ENCODE measurements around the gene GSTM3. TPM values are rescaled to one million over a fixed set of nuclear protein-coding genes. Genes with fewer than 3 reads are reported as not detected.
"Not testable (repeated sequence)": the region's sequence is repeated elsewhere in the genome, so short reads cannot be mapped to it uniquely, and the experiment has no call there.

Gene GSTM3
- total RNA-seq, 1 experiment from 2014 or later, result 110 TPM

DNA sequence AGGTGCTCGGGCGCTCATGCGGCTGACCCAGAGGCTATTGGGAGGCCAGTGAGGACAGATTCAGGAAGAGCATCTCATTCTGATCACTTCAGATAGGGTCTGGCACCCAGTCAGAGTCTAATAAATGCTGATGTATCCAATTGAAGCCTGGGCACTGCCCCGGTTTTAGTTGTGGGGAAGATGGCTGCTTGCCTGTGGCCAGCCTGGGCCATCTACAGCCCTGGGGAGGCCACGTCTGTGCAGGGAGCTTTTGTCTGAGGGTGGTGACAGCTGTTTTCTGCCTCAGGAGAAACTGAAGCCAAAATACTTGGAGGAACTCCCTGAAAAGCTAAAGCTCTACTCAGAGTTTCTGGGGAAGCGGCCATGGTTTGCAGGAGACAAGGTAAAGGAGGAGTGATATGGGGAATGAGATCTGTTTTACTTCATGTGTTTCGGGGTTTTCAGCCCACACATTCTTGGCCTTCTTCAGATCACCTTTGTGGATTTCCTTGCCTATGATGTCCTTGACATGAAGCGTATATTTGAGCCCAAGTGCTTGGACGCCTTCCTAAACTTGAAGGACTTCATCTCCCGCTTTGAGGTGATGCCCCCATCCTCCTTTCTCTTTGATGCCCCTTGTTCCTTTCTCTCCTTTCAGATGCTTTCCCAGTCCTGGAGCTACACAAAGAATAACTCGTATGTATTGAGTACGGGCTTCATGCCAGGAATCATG lies 26.0 kb downstream of the GSTM3 start:
- no peak overlapping the region for H2AFZ ChIP-seq
- TF ChIP-seq EZH2 (IDR thresholded peaks at IDR 0.05; ENCODE audit: low read depth), result no peak
- TF ChIP-seq, protein P1, sequence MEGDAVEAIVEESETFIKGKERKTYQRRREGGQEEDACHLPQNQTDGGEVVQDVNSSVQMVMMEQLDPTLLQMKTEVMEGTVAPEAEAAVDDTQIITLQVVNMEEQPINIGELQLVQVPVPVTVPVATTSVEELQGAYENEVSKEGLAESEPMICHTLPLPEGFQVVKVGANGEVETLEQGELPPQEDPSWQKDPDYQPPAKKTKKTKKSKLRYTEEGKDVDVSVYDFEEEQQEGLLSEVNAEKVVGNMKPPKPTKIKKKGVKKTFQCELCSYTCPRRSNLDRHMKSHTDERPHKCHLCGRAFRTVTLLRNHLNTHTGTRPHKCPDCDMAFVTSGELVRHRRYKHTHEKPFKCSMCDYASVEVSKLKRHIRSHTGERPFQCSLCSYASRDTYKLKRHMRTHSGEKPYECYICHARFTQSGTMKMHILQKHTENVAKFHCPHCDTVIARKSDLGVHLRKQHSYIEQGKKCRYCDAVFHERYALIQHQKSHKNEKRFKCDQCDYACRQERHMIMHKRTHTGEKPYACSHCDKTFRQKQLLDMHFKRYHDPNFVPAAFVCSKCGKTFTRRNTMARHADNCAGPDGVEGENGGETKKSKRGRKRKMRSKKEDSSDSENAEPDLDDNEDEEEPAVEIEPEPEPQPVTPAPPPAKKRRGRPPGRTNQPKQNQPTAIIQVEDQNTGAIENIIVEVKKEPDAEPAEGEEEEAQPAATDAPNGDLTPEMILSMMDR (conservative IDR thresholded peaks at IDR 0.05), result no peak
- intact Hi-C loops (cut with micrococcal nuclease; ENCODE audit: unreplicated experiment), result loop anchor here (5.0 kb wide), 1 partner anchor 58 kb away; the partner anchor contains the start of gene GSTM4
- H4K20me1 ChIP-seq (ENCODE audit: insufficient read depth), result no peaks in the 10 kb centered on the region
- no peak overlapping the region for H3K4me3 ChIP-seq
- no peaks in the 10 kb centered on the region for H3K36me3 ChIP-seq (ENCODE audit: low read depth)
- H3F3A ChIP-seq (ENCODE audit: insufficient read depth, low read depth), result peaks cover 16% of the 10 kb centered on the region
- no peaks in the 10 kb centered on the region for H3K79me2 ChIP-seq (ENCODE audit: low read depth)
- no peaks in the 10 kb centered on the region for H3K9me3 ChIP-seq (ENCODE audit: insufficient read depth, low read depth)
- H3K4me2 ChIP-seq, result no peak overlapping the region
- DNase-seq, result no peak
- ChIA-PET CTCF (no interaction called here), POLR2A (ENCODE audit: unreplicated experiment) (no interaction called here)
- H3K27me3 ChIP-seq (ENCODE audit: insufficient read depth, low read depth), result no peaks in the 10 kb centered on the region
- H3K4me1 ChIP-seq (replicated peaks; ENCODE audit: insufficient read depth), result peaks cover 34% of the 10 kb centered on the region
- no peaks in the 10 kb centered on the region for H3K9me2 ChIP-seq (ENCODE audit: insufficient read depth)
- no TSS peak for BruUV-seq (replicated peaks)
- H3K27ac ChIP-seq, result no peak overlapping the region

GRCh38 chr1:109713636-109714035 lies 27.2 kb downstream of the GSTM3 start:
- no peak for DNase-seq
- H4K20me1 ChIP-seq (ENCODE audit: insufficient read depth), result no peaks in the 10 kb centered on the region
- no peak overlapping the region for H3K27ac ChIP-seq
- no peaks in the 10 kb centered on the region for H3K27me3 ChIP-seq (ENCODE audit: insufficient read depth, low read depth)
- no TSS peak for BruUV-seq (replicated peaks)
- no peaks in the 10 kb centered on the region for H3K9me2 ChIP-seq (ENCODE audit: insufficient read depth)
- H3K4me3 ChIP-seq, result no peak overlapping the region
- no peak overlapping the region for H3K4me2 ChIP-seq
- no peaks in the 10 kb centered on the region for H3K79me2 ChIP-seq (ENCODE audit: low read depth)
- H3K9me3 ChIP-seq (ENCODE audit: insufficient read depth, low read depth), result peaks cover 5% of the 10 kb centered on the region; the same call in 1 of the 2 replicates
- H3F3A ChIP-seq (ENCODE audit: insufficient read depth, low read depth), result peaks cover 4% of the 10 kb centered on the region; the same call in 1 of the 2 replicates
- no peak overlapping the region for H2AFZ ChIP-seq
- TF ChIP-seq EZH2 (IDR thresholded peaks at IDR 0.05; ENCODE audit: low read depth), result no peak
- TF ChIP-seq, protein P1 (conservative IDR thresholded peaks at IDR 0.05), result no peak
- no peaks in the 10 kb centered on the region for H3K36me3 ChIP-seq (ENCODE audit: low read depth)
- peaks cover 22% of the 10 kb centered on the region for H3K4me1 ChIP-seq (replicated peaks; ENCODE audit: insufficient read depth)
- ChIA-PET POLR2A (ENCODE audit: unreplicated experiment) (no interaction called here), CTCF (no interaction called here)
- intact Hi-C loops (cut with micrococcal nuclease; ENCODE audit: unreplicated experiment), result no loop called here

DNA sequence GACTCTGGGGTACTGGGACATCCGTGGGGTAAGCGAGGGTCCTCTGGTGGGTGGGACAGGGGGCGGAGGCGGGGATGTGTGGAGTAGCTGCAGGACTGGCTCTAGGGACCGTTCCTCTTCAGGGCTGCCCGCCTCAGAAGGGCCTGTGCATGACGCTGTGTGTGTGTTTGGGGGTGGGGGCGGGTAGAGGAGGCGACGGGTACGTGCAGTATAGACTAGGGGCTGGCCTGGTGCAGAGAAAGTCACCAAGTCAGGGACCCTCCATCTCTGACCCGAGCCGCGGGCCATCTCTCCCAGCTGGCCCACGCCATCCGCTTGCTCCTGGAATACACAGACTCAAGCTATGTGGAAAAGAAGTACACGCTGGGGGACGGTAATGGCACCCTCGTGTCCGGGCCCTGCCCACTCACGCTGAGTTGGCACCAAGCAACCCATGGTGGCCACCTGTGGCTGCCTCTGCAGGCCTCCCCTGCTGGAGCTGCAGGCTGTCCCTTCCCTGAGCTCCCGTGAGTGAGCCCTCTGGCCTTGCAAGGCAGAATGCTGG lies 28.4 kb downstream of the GSTM3 start:
- Histone ChIP-seq H3K27ac (no peak overlapping the region), H3K79me2 (ENCODE audit: low read depth) (no peaks in the 10 kb centered on the region), H3K36me3 (ENCODE audit: low read depth) (no peaks in the 10 kb centered on the region), H3K4me1 (replicated peaks; ENCODE audit: insufficient read depth) (peaks cover 16% of the 10 kb centered on the region), H3F3A (ENCODE audit: insufficient read depth, low read depth) (no peaks in the 10 kb centered on the region), H2AFZ (no peak overlapping the region), H3K4me3 (no peak overlapping the region), H4K20me1 (ENCODE audit: insufficient read depth) (no peaks in the 10 kb centered on the region), H3K4me2 (no peak overlapping the region), H3K9me3 (ENCODE audit: insufficient read depth, low read depth) (peaks cover 11% of the 10 kb centered on the region; the same call in 1 of the 2 replicates), H3K27me3 (ENCODE audit: insufficient read depth, low read depth) (no peaks in the 10 kb centered on the region), H3K9me2 (ENCODE audit: insufficient read depth) (no peaks in the 10 kb centered on the region)
- no peak for DNase-seq
- no peak for TF ChIP-seq EZH2 (IDR thresholded peaks at IDR 0.05; ENCODE audit: low read depth)
- BruUV-seq (replicated peaks), result no TSS peak
- ChIA-PET POLR2A (ENCODE audit: unreplicated experiment) (no interaction called here), CTCF (no interaction called here)
- intact Hi-C loops (cut with micrococcal nuclease; ENCODE audit: unreplicated experiment), result no loop called here

DNA sequence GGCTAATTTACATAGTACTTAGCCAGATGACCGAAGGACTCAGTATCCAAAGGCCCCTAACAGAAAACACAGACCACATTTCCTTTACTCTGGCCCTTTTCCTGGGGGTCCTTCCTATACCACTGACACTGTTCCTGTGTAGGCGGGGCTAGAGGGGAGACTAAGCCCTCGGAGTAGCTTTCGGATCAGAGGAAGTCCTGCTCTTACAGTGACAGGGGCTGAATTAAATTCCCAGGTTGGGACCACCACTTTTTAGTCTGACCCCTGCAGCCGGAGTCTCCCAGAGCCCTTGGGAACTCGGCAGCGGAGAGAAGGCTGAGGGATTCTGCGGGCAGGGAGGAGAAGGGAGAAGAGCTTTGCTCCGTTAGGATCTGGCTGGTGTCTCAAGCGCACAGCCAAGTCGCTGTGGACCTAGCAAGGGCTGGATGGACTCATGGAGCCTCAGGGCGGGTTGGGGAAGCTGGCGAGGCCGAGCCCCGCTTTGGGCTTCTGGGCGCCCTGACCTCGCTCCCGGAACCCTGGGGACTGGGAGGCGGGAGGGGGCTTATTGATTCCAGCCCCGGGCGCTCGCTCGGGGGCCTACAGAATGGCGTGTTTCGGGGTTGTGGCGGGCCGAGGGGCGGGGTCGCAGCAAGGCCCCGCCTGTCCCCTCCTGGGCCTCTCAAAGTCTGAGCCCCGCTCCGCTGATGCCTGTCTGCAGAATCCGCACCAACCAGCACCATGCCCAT lies 29.1 kb downstream of the GSTM3 start, which contains the start of gene GSTM5:
Gene GSTM5, plus strand, starts transcription at position 659 of the 728 bp plus-strand sequence. Its CDS starts 62 bp downstream, at position 721.
- CTCF ChIA-PET, result not testable (repeated sequence)

GRCh38 chr1:109709822-109710221 lies 31.0 kb downstream of the GSTM3 start:
- CTCF ChIA-PET; H3K4me3 ChIP-seq; BruUV-seq (replicated peaks); DNase-seq; H4K20me1 ChIP-seq (ENCODE audit: insufficient read depth); H3K4me2 ChIP-seq; H3K36me3 ChIP-seq (ENCODE audit: low read depth); H3K79me2 ChIP-seq (ENCODE audit: low read depth); H3K27ac ChIP-seq; POLR2A ChIA-PET (ENCODE audit: unreplicated experiment); H3K9me2 ChIP-seq (ENCODE audit: insufficient read depth); H3K27me3 ChIP-seq (ENCODE audit: insufficient read depth, low read depth); intact Hi-C loops (cut with micrococcal nuclease; ENCODE audit: unreplicated experiment); H3F3A ChIP-seq (ENCODE audit: insufficient read depth, low read depth); H2AFZ ChIP-seq: not testable (repeated sequence)
- Histone ChIP-seq H3K4me1 (replicated peaks; ENCODE audit: insufficient read depth) (peaks cover 29% of the 10 kb centered on the region), H3K9me3 (ENCODE audit: insufficient read depth, low read depth) (peaks cover 11% of the 10 kb centered on the region; the same call in 1 of the 2 replicates)

More for the DNA sequence above, 29.1 kb downstream of the GSTM3 start, which contains the start of gene GSTM5:
- H3K27me3 ChIP-seq (ENCODE audit: insufficient read depth, low read depth); H2AFZ ChIP-seq; intact Hi-C loops (cut with micrococcal nuclease; ENCODE audit: unreplicated experiment); H3K4me2 ChIP-seq; H4K20me1 ChIP-seq (ENCODE audit: insufficient read depth); H3K9me2 ChIP-seq (ENCODE audit: insufficient read depth); POLR2A ChIA-PET (ENCODE audit: unreplicated experiment); H3K36me3 ChIP-seq (ENCODE audit: low read depth); DNase-seq; BruUV-seq (replicated peaks); H3K27ac ChIP-seq; H3K79me2 ChIP-seq (ENCODE audit: low read depth); H3K4me3 ChIP-seq; H3F3A ChIP-seq (ENCODE audit: insufficient read depth, low read depth): not testable (repeated sequence)
- Histone ChIP-seq H3K4me1 (replicated peaks; ENCODE audit: insufficient read depth) (peaks cover 18% of the 10 kb centered on the region), H3K9me3 (ENCODE audit: insufficient read depth, low read depth) (peaks cover 11% of the 10 kb centered on the region; the same call in 1 of the 2 replicates)

Data from PC-9 (cell line).